GM18520 (cell line): ENCODE results near the gene CHID1.

ENCODE experiments used
- ATAC-seq: cut with Tn5 transposase; IDR thresholded peaks from one replicate; pipeline ENCODE4 v1.9.1; 2021; ENCODE audit not compliant: unreplicated experiment

CHID1 gene

GRCh38 chr11:837990-838307 is 72.7 kb downstream of the CHID1 start:
- no peak for ATAC-seq

- no peak for ATAC-seq
Measured at GRCh38 chr11:837189-837989, 73.2 kb downstream of the CHID1 start.

- ATAC-seq: no peak
Measured at GRCh38 chr11:836700-837099, 73.9 kb downstream of the CHID1 start.

GRCh38 chr11:836274-836673 is 74.3 kb downstream of the CHID1 start:
- ATAC-seq: no peak

GRCh38 chr11:834371-835316 is 76.0 kb downstream of the CHID1 start:
- ATAC-seq: no peak

- no peak for ATAC-seq
Measured at GRCh38 chr11:833849-834311, 76.7 kb downstream of the CHID1 start.

GRCh38 chr11:833114-833791 is 77.4 kb downstream of the CHID1 start:
- peak; percentile 18 for ATAC-seq

- peak; percentile 27 for ATAC-seq
Measured at GRCh38 chr11:832529-833113, 78.0 kb downstream of the CHID1 start, which contains the start of gene CD151. Gene CD151 (plus strand): TSS chr11:832952. CDS start chr11:836070, 3,118 bp downstream.

GRCh38 chr11:831961-832528 is 78.6 kb downstream of the CHID1 start:
- peak; percentile 1 for ATAC-seq

- no peak for ATAC-seq
Measured at GRCh38 chr11:831118-831864, 79.3 kb downstream of the CHID1 start.

GRCh38 chr11:830295-831117 is 80.1 kb downstream of the CHID1 start:
- ATAC-seq: no peak

GRCh38 chr11:829847-830294 is 80.7 kb downstream of the CHID1 start:
- ATAC-seq: no peak

- ATAC-seq: no peak
Measured at GRCh38 chr11:829176-829846, 81.3 kb downstream of the CHID1 start.

- ATAC-seq: no peak
Measured at GRCh38 chr11:828506-829175, 82.0 kb downstream of the CHID1 start.

GRCh38 chr11:827897-828192 is 82.8 kb downstream of the CHID1 start, which contains the start of gene CRACR2B:
Gene CRACR2B (plus strand): TSS chr11:827919. CDS start chr11:828608, 689 bp downstream.
- no peak for ATAC-seq

- ATAC-seq: no peak
Measured at GRCh38 chr11:827146-827896, 83.3 kb downstream of the CHID1 start.

- ATAC-seq: no peak
Measured at GRCh38 chr11:826836-827145, 83.8 kb downstream of the CHID1 start.
